GM18861 (cell line): Measurements from ENCODE around the gene BUB1B.
A peak's percentile ranks its signal among the peaks of the same experiment; 100 is the strongest.
"Not testable (repeated sequence)": the region's sequence is repeated elsewhere in the genome, so short reads cannot be mapped to it uniquely, and the experiment has no call there.

Experiments used
- ATAC-seq: cut with Tn5 transposase; IDR thresholded peaks from one replicate; pipeline ENCODE4 v1.9.1; 2021; ENCODE audit not compliant: unreplicated experiment

The BUB1B gene

DNA sequence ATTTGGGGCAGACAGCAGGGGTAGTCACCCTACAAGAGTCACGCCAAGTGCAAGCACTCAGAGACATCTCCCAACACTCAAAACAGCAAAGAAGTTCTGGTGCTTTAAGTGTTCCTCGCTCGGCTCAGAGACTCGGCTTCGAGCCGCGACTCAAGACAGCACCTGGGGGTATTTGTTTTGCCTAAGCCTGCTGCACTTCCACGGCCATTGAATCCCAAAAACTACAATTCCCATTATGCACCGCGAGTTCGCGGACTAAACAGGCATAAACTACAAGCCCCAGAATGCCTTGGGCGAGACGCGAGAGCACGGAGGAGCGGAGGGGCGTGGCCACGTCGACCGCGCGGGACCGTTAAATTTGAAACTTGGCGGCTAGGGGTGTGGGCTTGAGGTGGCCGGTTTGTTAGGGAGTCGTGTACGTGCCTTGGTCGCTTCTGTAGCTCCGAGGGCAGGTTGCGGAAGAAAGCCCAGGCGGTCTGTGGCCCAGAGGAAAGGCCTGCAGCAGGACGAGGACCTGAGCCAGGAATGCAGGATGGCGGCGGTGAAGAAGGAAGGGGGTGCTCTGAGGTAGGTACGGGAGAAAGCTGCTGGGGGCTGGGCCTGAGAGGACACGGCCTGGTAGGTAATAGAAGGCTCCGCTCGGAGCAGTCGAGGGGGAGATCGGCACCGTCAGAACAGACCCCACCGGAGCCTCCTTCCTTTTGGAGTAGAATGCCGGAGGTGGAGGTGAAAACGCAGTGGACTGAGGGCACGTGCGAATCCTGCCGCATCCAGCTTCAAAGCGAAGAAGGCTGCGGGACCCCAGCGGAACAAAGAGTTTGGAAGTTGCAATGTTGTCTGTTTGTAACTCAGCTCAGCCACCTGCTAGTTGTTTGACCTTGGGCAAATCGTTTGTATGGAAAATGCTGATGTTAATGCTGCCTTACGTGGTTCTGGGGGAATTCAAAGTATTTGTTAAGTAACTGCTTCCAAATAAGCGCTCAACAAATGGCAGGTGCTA lies at the start of gene BUB1B:
Gene BUB1B, plus strand, starts transcription at position 381 of the 1,000 bp plus-strand sequence. Its CDS starts 152 bp downstream, at position 533.
- peak; percentile 82 for ATAC-seq

- ATAC-seq: no peak
Observed at GRCh38 chr15:40111888-40112287, 49.0 kb upstream of the BUB1B start.

DNA sequence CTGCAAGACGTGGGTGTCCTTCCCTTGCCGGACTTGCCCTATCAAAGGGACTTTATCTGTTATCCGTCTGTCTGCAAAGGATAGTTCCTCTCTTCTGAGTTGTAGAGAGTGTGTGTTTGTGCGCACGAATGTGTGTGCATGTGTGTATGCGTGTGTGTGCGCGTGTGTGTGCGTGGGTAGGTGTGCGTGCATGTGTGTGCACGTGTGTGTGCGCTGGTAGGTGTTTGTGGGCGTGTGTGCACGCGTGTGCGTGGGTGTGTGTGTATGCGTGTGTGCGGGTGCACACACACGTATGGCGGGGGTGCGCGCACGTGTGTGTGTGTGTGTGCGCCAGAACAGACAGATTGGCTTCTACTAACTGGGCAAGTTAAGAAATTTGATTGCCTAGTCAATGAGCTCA lies 48.1 kb upstream of the BUB1B start:
- ATAC-seq: no peak

DNA sequence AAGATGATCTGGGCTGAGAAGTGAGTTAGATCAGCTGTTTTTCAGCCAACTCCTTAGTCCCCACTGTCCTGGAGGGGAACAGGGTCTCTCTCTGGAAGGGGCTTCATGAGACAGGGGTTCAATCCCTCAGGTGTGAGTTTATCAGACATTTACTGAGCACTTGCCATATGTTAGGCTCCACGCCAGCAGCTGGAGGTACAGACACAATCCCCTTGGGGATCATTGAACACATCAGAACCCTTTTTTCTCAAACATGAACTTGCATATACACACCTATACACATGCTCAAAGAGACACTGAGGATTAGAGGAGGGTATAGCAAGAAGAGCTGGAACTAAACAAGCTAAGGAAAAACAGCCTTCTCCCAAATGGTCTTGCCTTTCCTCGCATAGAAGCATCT lies 46.7 kb upstream of the BUB1B start:
- ATAC-seq: no peak

- ATAC-seq: not testable (repeated sequence)
Observed at GRCh38 chr15:40115106-40115505, 45.8 kb upstream of the BUB1B start.

GRCh38 chr15:40115670-40116093 lies 45.2 kb upstream of the BUB1B start:
- peak; percentile 91 for ATAC-seq

GRCh38 chr15:40118473-40118872 lies 42.4 kb upstream of the BUB1B start:
- ATAC-seq: no peak

GRCh38 chr15:40121911-40122638 lies 38.8 kb upstream of the BUB1B start:
- ATAC-seq: no peak

- not testable (repeated sequence) for ATAC-seq
Observed at GRCh38 chr15:40122989-40123388, 37.9 kb upstream of the BUB1B start.

DNA sequence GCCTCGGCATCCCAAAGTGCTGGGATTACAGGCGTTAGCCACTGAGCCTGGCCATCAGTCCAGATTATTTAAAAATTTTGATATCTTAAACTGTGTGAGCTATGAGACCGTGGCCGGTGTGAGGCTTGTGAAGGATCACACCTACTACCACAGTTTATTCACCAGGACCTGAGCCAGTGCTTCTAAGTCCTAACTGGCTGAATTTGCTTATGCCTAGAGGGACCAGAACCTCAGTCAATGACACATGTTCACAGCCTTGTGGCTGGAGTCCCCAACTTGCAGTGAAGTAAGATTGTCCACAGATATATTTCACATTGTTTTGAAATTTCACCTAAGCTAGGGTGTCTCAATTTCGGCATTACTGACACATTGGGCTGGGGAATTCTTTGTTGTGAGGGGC lies 37.0 kb upstream of the BUB1B start:
- ATAC-seq: not testable (repeated sequence)

- not testable (repeated sequence) for ATAC-seq
Observed at GRCh38 chr15:40124333-40124732, 36.5 kb upstream of the BUB1B start.

DNA sequence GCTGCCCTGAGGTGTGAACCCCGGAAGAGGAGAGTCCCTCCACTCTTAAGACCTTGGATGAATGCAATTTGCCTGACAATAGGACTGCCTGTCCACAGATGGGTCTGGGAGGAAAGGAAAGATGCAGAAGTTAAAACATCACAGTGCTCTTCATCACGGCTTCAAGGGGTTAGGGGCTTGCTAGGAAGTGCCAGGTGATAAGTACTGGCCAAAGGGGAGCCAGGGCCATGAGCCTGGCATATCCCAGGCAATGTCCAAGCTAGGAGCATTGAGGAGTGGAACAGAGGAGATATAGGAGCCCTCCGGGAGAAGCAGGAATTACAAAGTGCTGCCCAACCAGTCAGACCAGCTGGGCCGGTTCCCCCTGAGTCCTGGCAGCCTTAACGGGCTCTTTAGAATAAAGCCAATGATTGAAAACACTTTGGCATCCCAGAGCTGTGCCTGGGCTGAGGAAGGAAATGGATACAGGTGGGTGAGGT lies 36.0 kb upstream of the BUB1B start:
- not testable (repeated sequence) for ATAC-seq

DNA sequence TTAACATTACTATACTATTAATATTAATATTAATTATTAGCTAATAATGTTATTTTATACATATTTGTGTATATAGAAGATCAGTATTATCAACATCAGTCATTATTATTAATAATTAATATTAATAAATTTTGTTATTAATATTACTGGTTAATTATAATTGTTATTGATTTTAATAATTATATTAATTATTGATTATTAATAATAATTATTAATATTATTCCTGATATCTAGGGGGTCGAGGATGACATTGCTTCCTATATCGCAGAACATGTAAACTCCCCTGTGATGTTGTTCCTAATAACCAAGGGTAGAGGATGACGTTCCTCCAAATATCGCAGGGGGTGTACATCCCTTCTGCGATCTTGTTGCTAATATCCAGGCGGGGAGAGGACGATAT lies 34.9 kb upstream of the BUB1B start:
- no peak for ATAC-seq

- no peak for ATAC-seq
Observed at GRCh38 chr15:40128766-40129660, 31.9 kb upstream of the BUB1B start.

GRCh38 chr15:40130118-40130517 lies 30.8 kb upstream of the BUB1B start:
- ATAC-seq: no peak

- no peak for ATAC-seq
Observed at GRCh38 chr15:40130799-40131502, 29.9 kb upstream of the BUB1B start.

GRCh38 chr15:40133544-40133943 lies 27.3 kb upstream of the BUB1B start:
- ATAC-seq: no peak

DNA sequence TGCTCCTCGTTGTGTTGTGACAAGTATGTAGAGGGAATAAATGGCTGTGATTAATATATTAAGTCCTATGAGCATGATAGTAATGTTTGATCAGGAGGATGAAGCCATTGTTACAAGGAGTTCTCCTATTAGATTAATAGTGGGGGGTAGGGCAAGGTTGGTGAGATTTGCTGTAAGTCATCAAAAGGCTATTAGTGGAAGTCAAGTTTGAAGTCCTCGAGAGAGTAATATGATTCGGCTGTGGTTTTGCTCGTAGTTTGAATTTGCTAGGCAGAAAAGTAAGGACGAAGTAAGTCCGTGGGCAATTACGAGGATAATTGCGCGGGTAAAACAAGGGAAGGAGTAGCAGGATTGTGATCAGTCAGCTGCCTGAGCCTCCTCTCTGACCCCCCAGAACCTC lies 26.0 kb upstream of the BUB1B start:
- ATAC-seq: no peak

- ATAC-seq: not testable (repeated sequence)
Observed at GRCh38 chr15:40135846-40136450, 24.9 kb upstream of the BUB1B start.
